SHP77 (cell line): ENCODE measurements around the gene ENKD1.
A peak's percentile ranks its signal among the peaks of the same experiment; 100 is the strongest.
"Not testable (repeated sequence)": the region's sequence is repeated elsewhere in the genome, so short reads cannot be mapped to it uniquely, and the experiment has no call there.

ENCODE experiments used
- DNase-seq, 2 experiments: peaks; one replicate each; lab custom pipeline; 2025; lab: John Stamatoyannopoulos, UW

The ENKD1 gene

DNA sequence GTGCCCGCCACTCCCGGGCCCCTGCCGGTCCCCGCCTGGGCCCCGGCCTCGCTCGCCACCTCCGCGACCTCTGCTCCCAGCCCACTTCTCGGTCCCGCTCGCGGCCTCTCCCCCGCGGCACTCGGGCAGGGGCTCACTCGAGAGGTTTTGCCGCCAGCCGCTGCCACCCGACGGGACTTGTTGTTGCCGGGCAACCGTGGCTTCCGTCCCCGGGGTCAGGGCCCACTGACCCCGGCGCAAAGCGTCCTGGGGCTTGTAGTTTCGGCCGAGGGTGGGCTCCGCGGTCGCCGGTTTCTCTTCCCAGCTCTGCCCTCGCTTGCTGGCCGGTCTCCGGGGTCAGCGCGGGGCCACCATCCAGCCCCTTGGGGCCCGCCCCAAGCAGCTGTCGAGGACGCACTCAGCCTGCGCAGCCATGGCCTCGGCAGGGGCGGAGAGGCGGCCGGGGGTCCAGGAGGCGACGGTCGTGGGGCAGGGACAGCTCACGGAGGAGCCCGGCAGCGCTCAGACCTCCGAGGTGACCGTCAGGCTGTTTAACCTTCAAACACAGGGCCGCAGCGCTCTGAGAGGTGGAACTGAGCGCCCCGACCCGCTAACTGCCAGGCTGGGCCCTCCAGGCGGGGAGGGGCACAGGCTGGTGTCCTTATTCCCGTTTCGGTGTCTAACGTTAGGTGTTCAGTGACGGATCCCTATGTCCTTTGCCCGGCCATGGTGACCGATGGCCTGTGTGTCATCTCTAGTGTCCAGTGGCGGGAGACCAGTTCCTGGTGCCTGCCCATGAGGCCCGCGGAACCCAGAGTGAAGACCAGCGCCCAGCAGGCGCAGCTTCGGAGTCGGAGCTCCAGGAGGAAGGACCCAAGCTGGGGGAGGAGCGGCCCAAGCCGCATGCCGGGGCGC lies at the start of gene ENKD1, which contains the start of gene C16orf86:
Gene ENKD1, minus strand, starts transcription at position 192 of the 894 bp plus-strand sequence. CDS start 308 bp downstream, outside the sequence.
Gene C16orf86, plus strand, starts transcription at position 256 of the 894 bp plus-strand sequence. Its CDS starts 157 bp downstream, at position 413.
- DNase-seq: peak; percentile 77 to 88

- no peak for DNase-seq
Observed at GRCh38 chr16:67716097-67716496, 49.5 kb upstream of the ENKD1 start.

- no peak for DNase-seq
Observed at GRCh38 chr16:67714522-67714921, 48.0 kb upstream of the ENKD1 start.

GRCh38 chr16:67713647-67714273 lies 47.2 kb upstream of the ENKD1 start:
- no peak for DNase-seq

- DNase-seq: no peak
Observed at GRCh38 chr16:67710607-67711006, 44.1 kb upstream of the ENKD1 start.

- DNase-seq: no peak
Observed at GRCh38 chr16:67709050-67709449, 42.5 kb upstream of the ENKD1 start.

- DNase-seq: no peak
Observed at GRCh38 chr16:67708368-67708771, 41.8 kb upstream of the ENKD1 start.

DNA sequence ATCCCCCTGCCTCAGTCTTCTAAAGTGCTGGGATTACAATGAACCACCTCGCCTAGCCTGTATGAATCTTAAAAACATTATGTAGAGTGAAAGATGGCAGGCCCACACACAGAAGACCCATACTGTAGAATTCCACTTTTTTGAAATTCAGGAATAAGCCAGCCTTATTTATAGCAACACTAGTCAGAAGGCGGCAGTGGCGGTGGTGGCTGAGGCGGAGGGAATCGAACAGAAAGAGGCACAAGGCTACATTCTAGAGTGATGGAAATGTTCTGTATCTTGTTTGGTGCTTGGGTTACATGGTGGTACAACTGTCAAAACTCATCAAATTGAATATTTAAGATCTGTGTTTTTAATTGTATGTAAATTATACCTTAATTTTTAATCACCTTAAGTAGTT lies 41.2 kb upstream of the ENKD1 start:
- no peak for DNase-seq

- no peak for DNase-seq
Observed at GRCh38 chr16:67707210-67707609, 40.7 kb upstream of the ENKD1 start.

- no peak for DNase-seq
Observed at GRCh38 chr16:67704110-67704509, 37.6 kb upstream of the ENKD1 start.

- no peak for DNase-seq
Observed at GRCh38 chr16:67703626-67704025, 37.1 kb upstream of the ENKD1 start.

DNA sequence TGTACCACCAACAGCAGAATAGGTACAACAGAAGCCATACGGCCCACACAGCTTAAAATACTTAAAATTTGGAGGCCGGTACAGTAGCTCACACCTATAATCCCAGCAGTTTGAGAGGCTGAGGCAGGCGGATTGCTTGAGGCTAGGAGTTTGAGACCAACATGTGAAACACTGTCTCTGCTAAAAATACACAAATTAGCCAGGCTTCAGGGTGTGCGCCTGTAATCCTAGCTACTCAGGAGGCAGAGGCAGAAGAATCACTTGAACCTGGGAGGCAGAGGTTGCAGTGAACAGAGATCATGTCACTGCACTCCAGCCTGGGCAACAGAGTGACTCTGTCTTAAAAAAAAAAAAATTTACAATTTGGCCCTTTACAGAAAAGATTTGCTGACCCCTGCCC lies 35.6 kb upstream of the ENKD1 start:
- DNase-seq: no peak

DNA sequence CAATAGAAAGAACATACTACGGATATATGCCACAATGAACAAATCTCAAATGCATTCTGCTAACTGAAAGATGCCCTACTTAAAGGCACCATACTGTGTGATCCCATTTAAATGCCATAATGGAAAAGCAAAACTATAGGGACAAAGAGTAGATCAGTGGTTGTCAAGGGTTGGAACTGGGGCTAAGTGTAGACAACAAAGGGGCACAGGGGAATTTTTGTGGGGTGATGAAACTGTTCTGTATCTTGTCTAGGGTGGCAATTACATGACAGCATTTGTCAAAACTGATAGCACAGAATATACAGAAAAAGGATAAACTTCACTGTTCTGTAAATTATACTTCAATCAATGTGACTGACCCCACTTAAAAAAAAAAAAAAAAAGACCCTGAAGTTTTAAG lies 34.9 kb upstream of the ENKD1 start:
- no peak for DNase-seq

- DNase-seq: no peak
Observed at GRCh38 chr16:67699265-67699664, 32.7 kb upstream of the ENKD1 start.

GRCh38 chr16:67697422-67698185 lies 31.1 kb upstream of the ENKD1 start:
- no peak for DNase-seq

DNA sequence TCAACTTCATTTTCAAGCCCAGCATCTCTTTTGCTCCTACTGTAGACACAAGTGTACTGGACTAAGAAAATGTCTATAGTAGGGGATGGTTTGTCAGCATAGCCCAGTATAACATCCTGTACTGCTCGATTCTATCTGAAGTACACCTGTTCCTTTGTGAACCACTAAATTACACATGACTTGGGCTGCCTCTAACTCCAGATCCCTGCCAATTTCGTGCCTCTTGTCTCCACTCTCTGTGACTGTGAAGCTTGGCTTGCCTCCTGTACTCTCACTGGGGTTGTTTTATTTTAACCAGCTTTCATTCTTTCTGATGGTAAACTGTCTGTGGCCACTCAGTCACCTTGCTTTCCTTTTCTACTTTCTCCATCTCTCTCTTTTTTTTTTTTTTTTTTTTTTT lies 28.1 kb upstream of the ENKD1 start:
- DNase-seq: no peak

GRCh38 chr16:67693517-67694285 lies 27.2 kb upstream of the ENKD1 start:
- DNase-seq: not testable (repeated sequence)

DNA sequence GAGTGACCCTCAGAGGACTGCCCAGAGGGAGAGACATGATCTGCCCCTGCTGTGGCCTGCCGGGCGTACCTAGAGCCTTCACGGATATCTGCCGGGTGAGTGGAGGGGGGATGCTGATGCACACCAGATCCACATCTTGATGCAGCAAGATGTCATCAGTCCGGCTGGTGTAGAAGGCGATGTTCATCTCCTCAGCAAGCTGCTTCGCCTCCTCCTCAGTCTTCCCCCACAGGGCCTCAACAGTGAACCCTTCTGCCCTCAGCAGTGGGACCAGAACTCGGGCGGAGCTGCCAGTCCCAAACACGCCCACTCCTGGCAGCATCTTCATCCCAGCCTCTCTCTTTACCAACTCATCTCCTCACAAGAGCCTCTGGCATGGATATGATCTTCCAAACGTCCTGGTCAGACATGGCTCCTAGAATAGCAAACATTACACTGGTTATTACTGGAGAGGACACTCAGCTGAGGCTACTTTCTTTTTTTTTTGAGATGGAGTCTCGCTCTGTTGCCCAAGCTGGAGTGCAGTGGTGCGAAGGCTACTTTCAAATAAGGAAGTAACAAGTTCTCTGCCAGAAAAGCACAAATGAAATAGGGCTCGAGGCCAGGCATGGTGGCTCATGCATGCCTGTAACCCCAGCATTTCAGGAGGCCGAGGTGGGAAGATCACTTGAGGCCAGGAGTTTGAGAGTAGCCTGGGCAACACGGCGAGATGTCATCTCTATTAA lies 19.0 kb upstream of the ENKD1 start:
- DNase-seq: no peak

DNA sequence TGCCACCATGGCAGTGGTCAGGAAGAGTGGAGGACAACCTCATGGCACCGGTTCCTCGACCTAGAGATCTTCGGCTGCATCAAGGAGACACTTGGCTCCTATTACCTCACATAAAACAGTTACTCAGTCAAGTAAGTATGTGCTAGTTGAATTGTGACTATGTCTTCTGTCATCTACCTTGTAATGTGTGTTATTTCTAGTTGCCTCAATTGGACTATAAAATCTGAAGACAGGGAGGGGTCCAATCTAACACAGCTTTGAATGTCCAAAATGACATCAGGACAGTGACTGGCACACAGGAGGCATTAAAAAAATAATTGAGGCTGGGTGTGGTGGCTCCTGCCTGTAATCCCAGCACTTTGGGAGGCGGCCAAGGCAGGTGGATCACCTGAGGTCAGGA lies 17.2 kb upstream of the ENKD1 start:
- no peak for DNase-seq

- DNase-seq: no peak
Observed at GRCh38 chr16:67679935-67680897, 13.7 kb upstream of the ENKD1 start.
